Prostate gland (tissue), 2 donors: Measurements from ENCODE around the gene SCARB1.
A peak's percentile ranks its signal among the peaks of the same experiment; 100 is the strongest.

Experiments
- CTCF ChIP-seq, 4 experiments: fragments of 200-600 bp in 2 of 4; fragments of 450-650 bp in 2 of 4; sonication (generic) in 2 of 4; IDR thresholded peaks; 1 replicate in 3 of 4; 2 replicates in 1 of 4; pipeline ENCODE4 v1.5.1; 2016 to 2019; ENCODE audit warnings: antibody characterized with exemption in 4 of 4, mild to moderate bottlenecking in 2 of 4, moderate library complexity in 2 of 4
- POLR2A ChIP-seq: fragments of 450-650 bp; IDR thresholded peaks from one replicate; pipeline ENCODE4 v1.6.1; 2016; ENCODE audit warnings: antibody characterized with exemption, mild to moderate bottlenecking
- POLR2AphosphoS5 ChIP-seq: sonication (generic); formaldehyde crosslinking; IDR thresholded peaks from one replicate; pipeline ENCODE4 v1.6.1; 2017; ENCODE audit warnings: antibody characterized with exemption

GRCh38 chr12:124727264-124727800, 136.3 kb downstream of the SCARB1 start:
- TF ChIP-seq CTCF (IDR thresholded peaks at IDR 0.05): peak in 1 of 4 experiments; percentile 9
- no peak for TF ChIP-seq POLR2A
- TF ChIP-seq POLR2AphosphoS5: peak; percentile 47
